Trophoblast cell (in vitro differentiated cells and primary cell): ENCODE measurements around the gene SMIM1.

Source experiments
- DNase-seq, 2 donors: peaks; one replicate each; pipeline ENCODE4 v3.0.0-alpha.2; 2016
- H2AFZ ChIP-seq: 2 replicates; pipeline ENCODE4 v1.6.1; 2013; ENCODE audit warnings: low read length, moderate library complexity, mild to moderate bottlenecking; ENCODE audit not compliant: insufficient read depth, poor library complexity
- H2AK5ac ChIP-seq: 2 replicates; pipeline ENCODE4 v1.6.1; 2013; ENCODE audit warnings: mild to moderate bottlenecking, low read length
- H2BK120ac ChIP-seq: 2 replicates; pipeline ENCODE4 v1.6.1; 2013; ENCODE audit warnings: low read length, mild to moderate bottlenecking, moderate library complexity; ENCODE audit not compliant: insufficient read depth, poor library complexity
- H2BK12ac ChIP-seq: 2 replicates; pipeline ENCODE4 v1.6.1; 2013; ENCODE audit warnings: mild to moderate bottlenecking, low read length, moderate library complexity
- H2BK5ac ChIP-seq: 2 replicates; pipeline ENCODE4 v1.6.1; 2013; ENCODE audit warnings: low read length, low read depth, moderate library complexity, mild to moderate bottlenecking; ENCODE audit not compliant: poor library complexity
- H3K14ac ChIP-seq: 2 replicates; pipeline ENCODE4 v1.6.1; 2013; ENCODE audit warnings: mild to moderate bottlenecking, low read length
- H3K18ac ChIP-seq: 2 replicates; pipeline ENCODE4 v1.6.1; 2013; ENCODE audit warnings: mild to moderate bottlenecking, low read length
- H3K23ac ChIP-seq: 2 replicates; pipeline ENCODE4 v1.6.1; 2013; ENCODE audit warnings: low read length
- H3K27ac ChIP-seq: 2 replicates; pipeline ENCODE4 v1.5.1; 2013; ENCODE audit warnings: low read depth, mild to moderate bottlenecking, inconsistent platforms, low read length, moderate library complexity
- H3K27me3 ChIP-seq: 2 replicates; pipeline ENCODE4 v1.6.1; 2013; ENCODE audit warnings: inconsistent platforms, mild to moderate bottlenecking, low read length, moderate library complexity; ENCODE audit not compliant: insufficient read depth
- H3K36me3 ChIP-seq, 2 experiments: 1 replicate in 1 of 2; 2 replicates in 1 of 2; pipeline ENCODE4 v1.6.1; 2013; ENCODE audit warnings: low read length in 2 of 2, mild to moderate bottlenecking in 2 of 2, moderate library complexity in 1 of 2; ENCODE audit not compliant: insufficient read depth in 2 of 2, control insufficient read depth in 1 of 2
- H3K4ac ChIP-seq: 2 replicates; pipeline ENCODE4 v1.6.1; 2013; ENCODE audit warnings: low read depth, mild to moderate bottlenecking, low read length, moderate library complexity
- H3K4me1 ChIP-seq, 2 experiments: 1 replicate in 1 of 2; 2 replicates in 1 of 2; pipeline ENCODE4 v1.6.1; 2013; ENCODE audit warnings: low read length in 2 of 2, mild to moderate bottlenecking in 2 of 2, moderate library complexity in 1 of 2; ENCODE audit not compliant: insufficient read depth in 2 of 2, control insufficient read depth in 1 of 2
- H3K4me2 ChIP-seq: 2 replicates; pipeline ENCODE4 v1.6.1; 2013; ENCODE audit warnings: inconsistent platforms, mild to moderate bottlenecking, low read length, moderate library complexity
- H3K4me3 ChIP-seq: 2 replicates; pipeline ENCODE4 v1.5.1; 2013; ENCODE audit warnings: mild to moderate bottlenecking, low read depth, low read length, inconsistent platforms
- H3K79me1 ChIP-seq: one replicate; pipeline ENCODE4 v1.6.1; 2013; ENCODE audit warnings: low read length
- H3K79me2 ChIP-seq: 2 replicates; pipeline ENCODE4 v1.6.1; 2013; ENCODE audit warnings: low read length, mild to moderate bottlenecking; ENCODE audit not compliant: control insufficient read depth, insufficient read depth, poor library complexity
- H3K9ac ChIP-seq: 2 replicates; pipeline ENCODE4 v1.6.1; 2013; ENCODE audit warnings: mild to moderate bottlenecking, low read length
- H3K9me3 ChIP-seq: 2 replicates; pipeline ENCODE4 v1.6.1; 2013; ENCODE audit warnings: low read depth, mild to moderate bottlenecking, control low read depth, inconsistent platforms, low read length; ENCODE audit not compliant: insufficient read depth
- H4K12ac ChIP-seq: 2 replicates; pipeline ENCODE4 v1.6.1; 2013; ENCODE audit warnings: low read depth, mild to moderate bottlenecking, low read length, moderate library complexity
- H4K8ac ChIP-seq: 2 replicates; pipeline ENCODE4 v1.6.1; 2013; ENCODE audit warnings: low read depth, mild to moderate bottlenecking, low read length, moderate library complexity
- H4K91ac ChIP-seq: one replicate; pipeline ENCODE4 v1.6.1; 2013; ENCODE audit warnings: low read depth, mild to moderate bottlenecking, low read length, moderate library complexity
- WGBS: extraction: QIAGEN DNeasy Blood & Tissue Kit; methylation state at CpG from one replicate; pipeline ENCODE4 v1.1.7; 2013; ENCODE audit warnings: missing lambda C conversion rate; ENCODE audit not compliant: insufficient read length, insufficient coverage; ENCODE audit errors: extremely low coverage; 5-methylcytosine and 5-hydroxymethylcytosine counted together

The SMIM1 gene

GRCh38 chr1:3730543-3731247, 41.9 kb upstream of the SMIM1 start:
- Histone ChIP-seq H3K27me3 (no peaks in the 10 kb centered on the region), H2BK120ac (no peak overlapping the region), H3K4me2 (no peak overlapping the region), H2AK5ac (no peak overlapping the region), H3K14ac (no peak overlapping the region), H3K27ac (no peak overlapping the region), H4K91ac (no peak overlapping the region), H3K18ac (no peak overlapping the region), H2BK5ac (no peak overlapping the region), H4K8ac (no peak overlapping the region), H2BK12ac (no peak overlapping the region), H3K79me1 (no peaks in the 10 kb centered on the region), H3K4me3 (no peak overlapping the region), H3K9ac (no peak overlapping the region), H3K4me1 (no peaks in the 10 kb centered on the region), H3K23ac (no peak overlapping the region), H2AFZ (no peak overlapping the region), H3K4ac (no peak overlapping the region), H3K79me2 (no peaks in the 10 kb centered on the region), H3K9me3 (no peaks in the 10 kb centered on the region), H4K12ac (no peak overlapping the region), H3K36me3 (peaks cover 0 to 6% of the 10 kb centered on the region in 2 experiments)
- no CpG with 5 or more reads among the region's 25 CpGs for WGBS
- no peak for DNase-seq

- no peak overlapping the region for H4K12ac ChIP-seq
- H3K23ac ChIP-seq = no peak overlapping the region
- H2BK120ac ChIP-seq = no peak overlapping the region
- H3K9me3 ChIP-seq = no peaks in the 10 kb centered on the region
- peaks cover 7 to 12% of the 10 kb centered on the region in 2 experiments for H3K36me3 ChIP-seq
- no peak overlapping the region for H2BK5ac ChIP-seq
- DNase-seq = no peak
- no peaks in the 10 kb centered on the region for H3K79me2 ChIP-seq
- no peak overlapping the region for H3K4me3 ChIP-seq
- no peaks in the 10 kb centered on the region for H3K79me1 ChIP-seq
- no peak overlapping the region for H2AK5ac ChIP-seq
- no peaks in the 10 kb centered on the region for H3K27me3 ChIP-seq
- H2AFZ ChIP-seq = no peak overlapping the region
- H3K18ac ChIP-seq = no peak overlapping the region
- H2BK12ac ChIP-seq = no peak overlapping the region
- H3K9ac ChIP-seq = no peak overlapping the region
- no peak overlapping the region for H3K14ac ChIP-seq
- no peaks in the 10 kb centered on the region for H3K4me1 ChIP-seq
- no peak overlapping the region for H4K8ac ChIP-seq
- WGBS = no CpG with 5 or more reads among the region's 25 CpGs
- H3K4me2 ChIP-seq = no peak overlapping the region
- H3K4ac ChIP-seq = no peak overlapping the region
- H4K91ac ChIP-seq = no peak overlapping the region
- H3K27ac ChIP-seq = no peak overlapping the region
These were observed 40.7 kb upstream of the SMIM1 start for GRCh38 chr1:3731583-3732433.

- H3K4me3 ChIP-seq = no peak overlapping the region
- no peak overlapping the region for H3K23ac ChIP-seq
- H3K4me2 ChIP-seq = peak overlapping the region; percentile 5
- H3K79me2 ChIP-seq = no peaks in the 10 kb centered on the region
- H3K18ac ChIP-seq = no peak overlapping the region
- no peak overlapping the region for H3K4ac ChIP-seq
- no peak overlapping the region for H3K9ac ChIP-seq
- no peaks in the 10 kb centered on the region for H3K79me1 ChIP-seq
- H3K36me3 ChIP-seq = peaks cover 11 to 14% of the 10 kb centered on the region in 2 experiments
- no peak overlapping the region for H2BK120ac ChIP-seq
- H4K8ac ChIP-seq = no peak overlapping the region
- no peak overlapping the region for H2BK12ac ChIP-seq
- no peak overlapping the region for H4K91ac ChIP-seq
- H3K14ac ChIP-seq = no peak overlapping the region
- no peak overlapping the region for H2AFZ ChIP-seq
- no peak overlapping the region for H2AK5ac ChIP-seq
- no peaks in the 10 kb centered on the region for H3K9me3 ChIP-seq
- no peak overlapping the region for H4K12ac ChIP-seq
- no peak for DNase-seq
- no CpG with 5 or more reads among the region's 37 CpGs for WGBS
- no peak overlapping the region for H3K27ac ChIP-seq
- H3K4me1 ChIP-seq = no peaks in the 10 kb centered on the region
- H2BK5ac ChIP-seq = no peak overlapping the region
- H3K27me3 ChIP-seq = no peaks in the 10 kb centered on the region
These were observed 40.0 kb upstream of the SMIM1 start for GRCh38 chr1:3732434-3733093.

GRCh38 chr1:3733094-3733882, 39.3 kb upstream of the SMIM1 start:
- no CpG with 5 or more reads among the region's 29 CpGs for WGBS
- Histone ChIP-seq H2BK5ac (no peak overlapping the region), H2AK5ac (no peak overlapping the region), H3K27me3 (no peaks in the 10 kb centered on the region), H3K23ac (no peak overlapping the region), H3K9ac (peak overlapping the region; percentile 41), H3K9me3 (no peaks in the 10 kb centered on the region), H2AFZ (no peak overlapping the region), H3K4me1 (no peaks in the 10 kb centered on the region), H3K27ac (no peak overlapping the region), H3K79me2 (no peaks in the 10 kb centered on the region), H2BK12ac (no peak overlapping the region), H3K4ac (no peak overlapping the region), H3K36me3 (peaks cover 17 to 18% of the 10 kb centered on the region in 2 experiments), H3K4me2 (peak overlapping the region; percentile 5), H3K14ac (no peak overlapping the region), H3K79me1 (no peaks in the 10 kb centered on the region), H4K8ac (no peak overlapping the region), H2BK120ac (no peak overlapping the region), H3K4me3 (no peak overlapping the region), H3K18ac (no peak overlapping the region), H4K91ac (no peak overlapping the region), H4K12ac (no peak overlapping the region)
- DNase-seq = no peak
